Activated CD8-positive, alpha-beta memory T cell treated with anti-CD3 and anti-CD28 coated beads, Interleukin-2, amount 50 U/mL, for 24 hours (primary cell): ENCODE results near the gene AMIGO3.
A peak's percentile ranks its signal among the peaks of the same experiment; 100 is the strongest.
"Not testable (repeated sequence)": the region's sequence is repeated elsewhere in the genome, so short reads cannot be mapped to it uniquely, and the experiment has no call there.

Source experiments
- DNase-seq: peaks from one replicate; pipeline ENCODE4 v3.0.0-alpha.2; 2020; ENCODE audit errors: extremely low read depth

Gene AMIGO3

GRCh38 chr3:49689046-49689907 is 30.2 kb downstream of the AMIGO3 start, which contains the start of the genes MST1 and RNF123:
Gene MST1, minus strand, starts transcription at chr3:49689474. Its CDS starts 783 bp downstream, at chr3:49688691.
Gene RNF123, plus strand, starts transcription at chr3:49689557. Its CDS starts 1,609 bp downstream, at chr3:49691166.
- peak; percentile 76 for DNase-seq

- DNase-seq = not testable (repeated sequence)
Observed at GRCh38 chr3:49688338-49689045, 31.0 kb downstream of the AMIGO3 start.

GRCh38 chr3:49687424-49687795 is 32.1 kb downstream of the AMIGO3 start:
- not testable (repeated sequence) for DNase-seq

- not testable (repeated sequence) for DNase-seq
Observed at GRCh38 chr3:49686769-49687423, 32.6 kb downstream of the AMIGO3 start.

GRCh38 chr3:49686346-49686745 is 33.1 kb downstream of the AMIGO3 start:
- DNase-seq = not testable (repeated sequence)

GRCh38 chr3:49685846-49686245 is 33.6 kb downstream of the AMIGO3 start:
- DNase-seq = not testable (repeated sequence)

- DNase-seq = not testable (repeated sequence)
Observed at GRCh38 chr3:49685103-49685502, 34.4 kb downstream of the AMIGO3 start.

- DNase-seq = not testable (repeated sequence)
Observed at GRCh38 chr3:49684453-49684852, 35.0 kb downstream of the AMIGO3 start.

- no peak for DNase-seq
Observed at GRCh38 chr3:49683162-49683561, 36.3 kb downstream of the AMIGO3 start.

- no peak for DNase-seq
Observed at GRCh38 chr3:49681543-49681942, 37.9 kb downstream of the AMIGO3 start.

- no peak for DNase-seq
Observed at GRCh38 chr3:49681232-49681522, 38.3 kb downstream of the AMIGO3 start.

GRCh38 chr3:49680493-49681231 is 38.8 kb downstream of the AMIGO3 start:
- no peak for DNase-seq

GRCh38 chr3:49675912-49676311 is 43.6 kb downstream of the AMIGO3 start:
- no peak for DNase-seq

- no peak for DNase-seq
Observed at GRCh38 chr3:49674497-49674983, 44.9 kb downstream of the AMIGO3 start.

- peak; percentile 95 for DNase-seq
Observed at GRCh38 chr3:49673715-49674496, 45.6 kb downstream of the AMIGO3 start, which contains the start of gene APEH. Gene APEH, plus strand, starts transcription at chr3:49674351. Its CDS starts 51 bp downstream, at chr3:49674402.

GRCh38 chr3:49673121-49673714 is 46.3 kb downstream of the AMIGO3 start:
- no peak for DNase-seq

- no peak for DNase-seq
Observed at GRCh38 chr3:49671291-49672288, 47.9 kb downstream of the AMIGO3 start.

GRCh38 chr3:49670940-49671290 is 48.6 kb downstream of the AMIGO3 start:
- DNase-seq = no peak

GRCh38 chr3:49669352-49669751 is 50.1 kb downstream of the AMIGO3 start:
- DNase-seq = no peak
